Stimulated activated naive CD8-positive, alpha-beta T cell treated with anti-CD3 and anti-CD28 coated beads, Interleukin-15, Interleukin-2, amounts not matched to agents 100 U/mL and 50 U/mL, for 24 hours (primary cell): ENCODE results near the gene ATE1.
"Not testable (repeated sequence)": the region's sequence is repeated elsewhere in the genome, so short reads cannot be mapped to it uniquely, and the experiment has no call there.

Experiments used
- ATAC-seq: fragments of 150-1000 bp; cut with Tn5 transposase; one replicate; pipeline ENCODE4 v1.10.0; 2021
- DNase-seq: peaks from one replicate; pipeline ENCODE4 v3.0.0; 2021

The ATE1 gene

GRCh38 chr10:121735263-121735662 is 192.6 kb downstream of the ATE1 start:
- no peak for ATAC-seq
- no peak for DNase-seq

GRCh38 chr10:121734589-121735045 is 193.2 kb downstream of the ATE1 start:
- DNase-seq (peak; percentile 12), ATAC-seq (no peak)

- ATAC-seq = no peak
Measured at GRCh38 chr10:121732656-121733445, 195.0 kb downstream of the ATE1 start.

GRCh38 chr10:121732172-121732571 is 195.7 kb downstream of the ATE1 start:
- DNase-seq (no peak), ATAC-seq (no peak)

More at GRCh38 chr10:121732656-121733445, 195.0 kb downstream of the ATE1 start:
- DNase-seq = no peak

GRCh38 chr10:121724282-121724681 is 203.5 kb downstream of the ATE1 start:
- DNase-seq (no peak), ATAC-seq (no peak)

GRCh38 chr10:121722665-121723064 is 205.2 kb downstream of the ATE1 start:
- no peak for ATAC-seq
- DNase-seq = no peak

GRCh38 chr10:121721257-121721656 is 206.6 kb downstream of the ATE1 start:
- no peak for ATAC-seq
- no peak for DNase-seq

GRCh38 chr10:121715969-121716368 is 211.9 kb downstream of the ATE1 start:
- no peak for ATAC-seq
- no peak for DNase-seq

GRCh38 chr10:121715076-121715475 is 212.8 kb downstream of the ATE1 start:
- no peak for ATAC-seq
- DNase-seq = no peak

- ATAC-seq = no peak
- no peak for DNase-seq
Measured at GRCh38 chr10:121713486-121713885, 214.3 kb downstream of the ATE1 start.

GRCh38 chr10:121710971-121711370 is 216.9 kb downstream of the ATE1 start:
- ATAC-seq (no peak), DNase-seq (no peak)

- DNase-seq (no peak), ATAC-seq (no peak)
Measured at GRCh38 chr10:121710207-121710606, 217.6 kb downstream of the ATE1 start.

- ATAC-seq (no peak), DNase-seq (no peak)
Measured at GRCh38 chr10:121709675-121710073, 218.2 kb downstream of the ATE1 start.

GRCh38 chr10:121708728-121709674 is 218.8 kb downstream of the ATE1 start:
- DNase-seq = no peak
- ATAC-seq = no peak

GRCh38 chr10:121702351-121703320 is 225.2 kb downstream of the ATE1 start:
- DNase-seq (no peak), ATAC-seq (no peak)

GRCh38 chr10:121700416-121700815 is 227.4 kb downstream of the ATE1 start:
- DNase-seq = no peak
- no peak for ATAC-seq

- DNase-seq = not testable (repeated sequence)
Measured at GRCh38 chr10:121699703-121700102, 228.1 kb downstream of the ATE1 start.

GRCh38 chr10:121698902-121699301 is 228.9 kb downstream of the ATE1 start:
- no peak for DNase-seq
- ATAC-seq = no peak

More at GRCh38 chr10:121699703-121700102, 228.1 kb downstream of the ATE1 start:
- not testable (repeated sequence) for ATAC-seq

- ATAC-seq (no peak), DNase-seq (no peak)
Measured at GRCh38 chr10:121698336-121698735, 229.5 kb downstream of the ATE1 start.

GRCh38 chr10:121696854-121697253 is 231.0 kb downstream of the ATE1 start:
- peak; percentile 33 for DNase-seq
- no peak for ATAC-seq

- DNase-seq (no peak), ATAC-seq (no peak)
Measured at GRCh38 chr10:121695731-121696464, 231.9 kb downstream of the ATE1 start.
